Activated CD4-positive, alpha-beta T cell treated with anti-CD3 and anti-CD28 coated beads for 36 hours (primary cell): ENCODE data around the gene SOX8. TPM values are rescaled to one million over a fixed set of nuclear protein-coding genes. Genes with fewer than 3 reads are reported as not detected.

Source experiments
- ATAC-seq: fragments of 200-7000 bp; cut with Tn5 transposase; one replicate; pipeline ENCODE4 v1.10.0; 2021; ENCODE audit warnings: mild to moderate bottlenecking, moderate library complexity
- CTCF ChIA-PET: fragments of 350-600 bp; sonication (Branson Sonifier 250); formaldehyde crosslinking; loops from one replicate; lab custom pipeline; 2021; ENCODE audit warnings: antibody characterized with exemption; lab: Charles Lee
- POLR2A ChIA-PET: fragments of 350-600 bp; sonication (Branson Sonifier 250); formaldehyde crosslinking; loops from one replicate; lab custom pipeline; 2021; ENCODE audit warnings: antibody characterized with exemption, inconsistent platforms; lab: Charles Lee
- DNase-seq: peaks from one replicate; pipeline ENCODE4 v3.0.0-alpha.2; 2020
- H3K27ac Mint-ChIP-seq: one replicate; pipeline ENCODE4 v1.8.0; 2021; ENCODE audit warnings: mixed read lengths
- H3K27me3 Mint-ChIP-seq: one replicate; pipeline ENCODE4 v1.8.0; 2021; ENCODE audit warnings: mixed read lengths
- H3K36me3 Mint-ChIP-seq: one replicate; pipeline ENCODE4 v1.8.0; 2021; ENCODE audit warnings: low read depth, mixed read lengths
- H3K4me1 Mint-ChIP-seq: one replicate; pipeline ENCODE4 v1.8.0; 2021; ENCODE audit warnings: mixed read lengths
- H3K4me3 Mint-ChIP-seq: one replicate; pipeline ENCODE4 v1.8.0; 2021; ENCODE audit warnings: mild to moderate bottlenecking, moderate library complexity, mixed read lengths
- H3K9me3 Mint-ChIP-seq: one replicate; pipeline ENCODE4 v1.8.0; 2021; ENCODE audit warnings: low read depth, mixed read lengths
- intact Hi-C, 2 experiments: fragments of 100-400 bp; cut with DNase I in 1 of 2; cut with micrococcal nuclease in 1 of 2; formaldehyde crosslinking; loops; one replicate each; pipeline versions ENCODE4 v1.14.2 to v1.15.1; 2022 to 2024; cut with DNase I, micrococcal nuclease
- total RNA-seq, 2 experiments: library from RNA; stranded (reverse); gene quantifications; one replicate each; pipeline ENCODE4 v1.2.3, GENCODE V29; 2021

Gene SOX8
- total RNA-seq, 2 experiments from 2014 or later, result 1.4 to 1.6 TPM

DNA sequence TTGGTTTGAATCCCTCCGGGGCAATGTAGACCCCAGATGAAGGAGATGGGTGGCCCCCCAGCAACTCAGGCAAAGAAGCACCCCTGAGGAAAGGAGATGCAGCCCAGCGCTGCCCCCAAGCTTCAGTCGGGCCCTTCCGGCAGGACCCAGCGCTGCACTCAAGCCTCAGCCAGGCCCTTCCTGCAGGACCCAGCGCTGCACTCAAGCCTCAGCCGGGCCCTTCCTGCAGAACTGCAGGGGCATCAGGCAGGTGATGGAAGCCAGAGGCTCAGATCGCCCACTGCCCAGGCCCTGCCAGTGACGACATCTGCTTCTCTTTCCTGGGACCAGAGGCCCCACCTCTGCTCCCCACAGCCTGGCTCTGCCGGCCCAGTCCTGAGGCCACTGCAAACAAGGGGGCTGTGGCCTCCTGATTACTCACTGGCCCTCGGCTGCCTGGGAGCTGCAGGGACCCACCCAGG lies 7.8 kb downstream of the SOX8 start:
- ChIA-PET POLR2A (no interaction called here), CTCF (no interaction called here)
- ATAC-seq (no peak), DNase-seq (no peak)
- intact Hi-C loops, result no loop called here
- no peaks in the 10 kb centered on the region for H3K27me3 Mint-ChIP-seq
- no peaks in the 10 kb centered on the region for H3K9me3 Mint-ChIP-seq
- H3K4me1 Mint-ChIP-seq, result peaks cover 6% of the 10 kb centered on the region
- H3K27ac Mint-ChIP-seq, result no peak overlapping the region
- H3K4me3 Mint-ChIP-seq, result no peak overlapping the region
- no peaks in the 10 kb centered on the region for H3K36me3 Mint-ChIP-seq

- peaks cover 3% of the 10 kb centered on the region for H3K9me3 Mint-ChIP-seq
- H3K27me3 Mint-ChIP-seq, result no peaks in the 10 kb centered on the region
- no peak overlapping the region for H3K27ac Mint-ChIP-seq
- ATAC-seq (no peak), DNase-seq (no peak)
- CTCF ChIA-PET, result no interaction called here
- H3K36me3 Mint-ChIP-seq, result no peaks in the 10 kb centered on the region
- no peak overlapping the region for H3K4me3 Mint-ChIP-seq
- intact Hi-C loops, result no loop called here
- peaks cover 17% of the 10 kb centered on the region for H3K4me1 Mint-ChIP-seq
- POLR2A ChIA-PET, result no interaction called here
Observed at GRCh38 chr16:990516-991291, 9.1 kb downstream of the SOX8 start.

DNA sequence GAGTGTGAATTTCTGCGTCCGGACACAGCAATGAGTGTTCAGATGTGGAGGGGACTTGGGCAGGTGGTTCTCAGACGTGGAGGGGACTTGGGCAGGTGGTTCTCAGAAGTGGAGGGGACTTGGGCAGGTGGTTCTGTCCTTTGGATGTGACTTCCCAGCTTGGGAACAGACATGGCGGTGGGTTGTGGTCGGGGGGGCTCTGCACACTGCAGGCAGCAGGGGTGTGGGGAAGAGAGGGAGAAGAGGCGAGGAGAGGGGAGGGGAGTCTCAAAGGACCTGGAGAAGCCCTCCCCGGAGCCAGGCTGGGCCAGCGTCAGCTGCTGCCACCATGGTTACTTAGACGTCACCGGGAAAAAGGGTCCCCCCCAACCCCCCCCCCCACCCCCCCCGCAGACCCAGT lies 9.8 kb downstream of the SOX8 start:
- CTCF ChIA-PET, result no interaction called here
- ATAC-seq (no peak), DNase-seq (no peak)
- intact Hi-C loops, result no loop called here
- Mint-ChIP-seq H3K4me1 (peaks cover 19% of the 10 kb centered on the region), H3K4me3 (no peak overlapping the region), H3K9me3 (peaks cover 3% of the 10 kb centered on the region), H3K27ac (no peak overlapping the region), H3K27me3 (peaks cover 2% of the 10 kb centered on the region), H3K36me3 (no peaks in the 10 kb centered on the region)
- POLR2A ChIA-PET, result no interaction called here

DNA sequence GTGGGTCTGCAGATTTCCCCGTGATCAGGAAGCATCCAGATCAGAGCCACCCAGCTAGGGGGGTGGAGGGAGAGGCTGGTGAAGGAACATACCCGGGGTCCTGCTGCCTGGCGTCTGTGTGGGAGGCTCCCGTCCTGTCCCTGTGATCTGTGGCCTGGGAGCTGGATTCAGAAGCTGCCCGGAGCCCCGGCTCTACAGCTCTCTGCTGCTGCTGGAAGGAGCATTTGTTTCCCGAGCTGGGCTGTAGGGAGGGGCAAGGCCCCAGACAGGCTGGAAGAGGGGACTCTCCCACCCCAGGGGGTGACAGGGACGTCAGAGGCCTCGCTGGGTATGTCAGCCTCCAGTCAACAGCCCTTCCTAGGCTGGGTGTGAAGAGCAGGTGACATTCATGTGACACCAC lies 10.2 kb downstream of the SOX8 start:
- Mint-ChIP-seq H3K36me3 (no peaks in the 10 kb centered on the region), H3K27ac (no peak overlapping the region), H3K27me3 (peaks cover 2% of the 10 kb centered on the region), H3K4me1 (peaks cover 21% of the 10 kb centered on the region), H3K4me3 (no peak overlapping the region), H3K9me3 (peaks cover 3% of the 10 kb centered on the region)
- ATAC-seq (no peak), DNase-seq (no peak)
- POLR2A ChIA-PET, result no interaction called here
- CTCF ChIA-PET, result no interaction called here
- intact Hi-C loops, result no loop called here

GRCh38 chr16:993731-994130 lies 12.2 kb downstream of the SOX8 start:
- ATAC-seq (no peak), DNase-seq (no peak)
- H3K36me3 Mint-ChIP-seq, result no peaks in the 10 kb centered on the region
- H3K27me3 Mint-ChIP-seq, result peaks cover 2% of the 10 kb centered on the region
- H3K4me1 Mint-ChIP-seq, result peaks cover 35% of the 10 kb centered on the region
- no peak overlapping the region for H3K4me3 Mint-ChIP-seq
- ChIA-PET POLR2A (no interaction called here), CTCF (no interaction called here)
- H3K27ac Mint-ChIP-seq, result no peak overlapping the region
- peaks cover 3% of the 10 kb centered on the region for H3K9me3 Mint-ChIP-seq
- intact Hi-C loops, result no loop called here

- Mint-ChIP-seq H3K4me1 (peaks cover 37% of the 10 kb centered on the region), H3K4me3 (no peak overlapping the region), H3K36me3 (no peaks in the 10 kb centered on the region), H3K9me3 (peaks cover 3% of the 10 kb centered on the region), H3K27ac (peak overlapping the region; percentile 11), H3K27me3 (peaks cover 2% of the 10 kb centered on the region)
- intact Hi-C loops, result no loop called here
- ChIA-PET POLR2A (interaction anchor here (1.1 to 1.2 kb wide), 2 partner anchors 9 to 17 kb away, joined by 3 to 4 read pairs; no protein-coding TSS in a partner anchor), CTCF (no interaction called here)
- DNase-seq, result no peak
- ATAC-seq, result no peak
Observed at GRCh38 chr16:995087-995486, 13.5 kb downstream of the SOX8 start.

DNA sequence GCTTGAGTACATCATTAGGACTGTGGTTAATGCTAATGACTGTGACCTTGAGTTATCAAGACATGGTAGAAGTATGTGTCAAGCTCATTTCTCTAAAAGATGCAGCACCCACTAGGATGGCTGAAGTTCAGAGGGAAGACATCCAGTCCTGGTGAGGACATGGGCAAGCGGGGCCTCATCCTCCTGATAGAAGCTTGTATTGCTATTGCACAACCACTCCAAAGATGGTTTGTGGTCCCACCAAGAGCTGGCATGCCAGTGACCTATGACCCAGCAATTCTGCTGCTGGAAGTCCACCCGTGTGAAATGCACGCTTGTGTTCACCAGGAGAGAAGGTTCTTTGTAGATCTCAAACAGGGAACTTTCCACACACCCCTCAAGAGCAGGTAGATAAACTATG lies 14.2 kb downstream of the SOX8 start:
- H3K27me3 Mint-ChIP-seq, result peaks cover 2% of the 10 kb centered on the region
- no peaks in the 10 kb centered on the region for H3K36me3 Mint-ChIP-seq
- peaks cover 37% of the 10 kb centered on the region for H3K4me1 Mint-ChIP-seq
- POLR2A ChIA-PET, result interaction anchor here (1.1 kb wide), 1 partner anchor 17 kb away, joined by 3 read pairs; no protein-coding TSS in a partner anchor
- ATAC-seq (no peak), DNase-seq (no peak)
- CTCF ChIA-PET, result interaction anchor here (0.8 kb wide), 1 partner anchor 15 kb away, joined by 3 read pairs; no protein-coding TSS in a partner anchor
- peaks cover 3% of the 10 kb centered on the region for H3K9me3 Mint-ChIP-seq
- intact Hi-C loops, result no loop called here
- H3K4me3 Mint-ChIP-seq, result no peak overlapping the region
- H3K27ac Mint-ChIP-seq, result no peak overlapping the region

DNA sequence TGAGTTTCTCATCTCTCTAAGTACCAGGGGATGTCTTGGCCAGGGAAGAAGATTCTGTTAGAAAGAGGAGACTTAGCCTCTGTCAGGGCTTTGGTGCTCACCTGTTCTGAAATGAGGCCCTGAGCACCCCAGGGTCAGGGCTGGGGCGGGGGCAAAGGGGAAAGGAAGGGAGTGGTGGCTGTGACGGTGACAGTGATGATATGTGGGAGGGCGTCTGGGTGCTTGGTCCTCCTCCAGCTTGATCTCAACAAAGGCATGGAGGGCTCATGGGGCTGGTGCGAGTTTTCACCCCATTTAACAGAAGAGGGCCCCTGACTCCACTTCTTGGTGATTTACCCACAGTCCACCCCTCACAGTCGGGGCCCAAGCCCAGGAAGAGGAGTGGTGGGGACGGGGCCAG lies 15.1 kb downstream of the SOX8 start:
- Mint-ChIP-seq H3K4me1 (peaks cover 41% of the 10 kb centered on the region), H3K36me3 (no peaks in the 10 kb centered on the region), H3K4me3 (peak overlapping the region; percentile 35), H3K27me3 (peaks cover 2% of the 10 kb centered on the region), H3K27ac (peak overlapping the region; percentile 38), H3K9me3 (peaks cover 3% of the 10 kb centered on the region)
- ATAC-seq, result peak; percentile 20
- ChIA-PET POLR2A (no interaction called here), CTCF (no interaction called here)
- intact Hi-C loops, result no loop called here
- peak; percentile 28 for DNase-seq

DNA sequence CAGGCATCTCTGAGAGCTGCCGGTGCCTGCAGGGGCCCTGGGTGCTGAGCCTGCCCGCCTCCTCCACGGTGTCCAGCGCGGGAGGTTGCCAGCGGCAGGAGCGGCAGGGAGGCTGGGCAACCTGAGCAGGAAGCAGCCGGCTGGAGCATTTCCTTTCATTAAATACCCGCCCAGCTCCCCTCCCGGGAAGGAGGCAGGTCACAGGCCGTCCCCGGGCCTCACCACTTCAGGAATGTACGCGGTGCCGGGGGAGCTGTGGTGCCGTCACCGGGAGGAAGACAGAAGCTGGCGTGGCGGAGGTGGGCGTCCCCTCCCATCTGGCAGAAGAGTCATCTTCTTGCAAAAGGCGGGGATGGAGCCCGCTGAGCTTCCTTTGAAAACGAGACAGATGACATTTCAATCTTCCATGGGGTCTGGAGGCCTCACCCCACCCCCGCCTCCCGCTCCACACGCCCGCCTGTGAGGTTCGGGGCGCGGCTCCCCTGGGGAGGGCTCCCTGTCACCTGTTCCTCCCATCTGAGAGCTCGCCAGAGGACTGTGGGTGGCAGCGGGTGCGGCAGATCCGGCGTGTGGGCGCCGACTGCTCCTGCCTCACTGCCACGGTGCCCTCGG lies 16.0 kb downstream of the SOX8 start:
- intact Hi-C loops, result no loop called here
- DNase-seq, result peak; percentile 72
- ATAC-seq, result peak; percentile 61
- Mint-ChIP-seq H3K27ac (no peak overlapping the region), H3K4me1 (peaks cover 46% of the 10 kb centered on the region), H3K9me3 (peaks cover 3% of the 10 kb centered on the region), H3K4me3 (peak overlapping the region; percentile 41), H3K36me3 (no peaks in the 10 kb centered on the region), H3K27me3 (peaks cover 2% of the 10 kb centered on the region)
- ChIA-PET POLR2A (interaction anchor here (0.9 to 1.2 kb wide), 3 partner anchors 14 to 33 kb away, joined by 3 to 4 read pairs (median 3); no protein-coding TSS in a partner anchor), CTCF (interaction anchor here (0.7 to 0.8 kb wide), 5 partner anchors 12 to 1879 kb away, joined by 3 read pairs; no protein-coding TSS in a partner anchor)

DNA sequence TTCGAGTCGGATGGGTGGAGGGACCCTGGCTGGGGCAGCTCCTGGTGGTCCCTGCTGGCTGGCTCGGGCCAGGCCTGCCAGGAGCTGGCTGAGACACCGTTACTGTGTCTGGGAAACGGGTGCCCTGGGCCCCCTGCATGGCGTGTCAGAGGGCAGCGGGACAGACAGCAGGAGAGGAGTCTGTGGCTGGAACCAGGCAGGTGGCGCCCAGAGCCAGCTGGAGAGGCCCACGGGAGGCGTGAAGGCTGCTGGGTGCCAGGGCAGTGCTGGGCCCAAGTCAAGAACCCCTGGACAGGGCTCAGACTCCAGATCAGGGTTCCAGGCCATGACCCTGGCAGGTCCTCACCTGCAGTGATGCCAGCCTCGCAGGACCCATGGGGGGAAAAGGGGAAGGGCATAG lies 16.6 kb downstream of the SOX8 start:
- POLR2A ChIA-PET, result interaction anchor here (1.1 to 1.2 kb wide), 2 partner anchors 14 to 34 kb away, joined by 3 to 4 read pairs; no protein-coding TSS in a partner anchor
- intact Hi-C loops, result no loop called here
- Mint-ChIP-seq H3K9me3 (peaks cover 3% of the 10 kb centered on the region), H3K36me3 (no peaks in the 10 kb centered on the region), H3K27me3 (peaks cover 2% of the 10 kb centered on the region), H3K27ac (no peak overlapping the region), H3K4me3 (peak overlapping the region; percentile 41), H3K4me1 (peaks cover 53% of the 10 kb centered on the region)
- CTCF ChIA-PET, result interaction anchor here (0.7 to 0.8 kb wide), 3 partner anchors 13 to 286 kb away, joined by 3 read pairs; no protein-coding TSS in a partner anchor
- DNase-seq, result peak; percentile 43
- ATAC-seq, result peak; percentile 9

DNA sequence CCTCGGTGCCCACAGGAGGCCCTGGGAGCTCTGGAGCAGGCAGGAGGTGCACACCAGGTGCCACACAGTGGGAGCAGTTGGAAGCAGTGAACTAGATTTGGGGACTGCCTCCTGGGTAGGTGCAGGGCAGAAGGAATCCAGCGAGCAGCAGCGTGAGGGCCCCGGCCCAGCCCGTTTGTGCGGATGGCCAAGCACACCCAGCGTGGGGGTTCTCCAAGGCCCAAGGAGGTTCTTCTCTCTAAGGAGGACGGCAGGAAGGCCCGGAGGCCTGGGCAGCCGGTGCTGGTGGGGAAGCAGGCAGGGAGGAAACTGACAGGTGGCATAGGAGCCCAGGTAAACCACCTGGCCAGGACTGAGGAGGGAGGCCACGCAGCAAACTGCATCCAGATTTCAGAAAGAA lies 17.0 kb downstream of the SOX8 start:
- H3K27me3 Mint-ChIP-seq, result peaks cover 2% of the 10 kb centered on the region
- ChIA-PET CTCF (no interaction called here), POLR2A (interaction anchor here (1.2 kb wide), 1 partner anchor 34 kb away, joined by 4 read pairs; no protein-coding TSS in a partner anchor)
- DNase-seq (no peak), ATAC-seq (no peak)
- H3K4me1 Mint-ChIP-seq, result peaks cover 55% of the 10 kb centered on the region
- no peak overlapping the region for H3K4me3 Mint-ChIP-seq
- H3K27ac Mint-ChIP-seq, result no peak overlapping the region
- peaks cover 3% of the 10 kb centered on the region for H3K9me3 Mint-ChIP-seq
- intact Hi-C loops, result no loop called here
- H3K36me3 Mint-ChIP-seq, result no peaks in the 10 kb centered on the region
